Keratinocyte (primary cell): ENCODE data around the gene ANXA11. TPM values are rescaled to one million over a fixed set of nuclear protein-coding genes. Genes with fewer than 3 reads are reported as not detected.

ENCODE experiments used
- DNase-seq: peaks from one replicate; pipeline ENCODE4 v3.0.0-alpha.2; 2011; ENCODE audit warnings: low read depth, missing footprints, low spot score
- FAIRE-seq: peaks from 2 replicates; lab custom pipeline; 2011; peaks lifted over from hg19 to GRCh38; lab: Jason Lieb, UNC
- H2AFZ ChIP-seq: 2 replicates; pipeline ENCODE4 v1.6.0; 2012; ENCODE audit warnings: low read length, control low read depth, inconsistent platforms; ENCODE audit not compliant: control insufficient read depth
- H3K27ac ChIP-seq: 2 replicates; pipeline ENCODE4 v1.5.1; 2011; ENCODE audit warnings: low read length; ENCODE audit not compliant: control insufficient read depth, insufficient read depth
- H3K27me3 ChIP-seq: 3 replicates; pipeline ENCODE4 v1.6.0; 2011; ENCODE audit warnings: low read length; ENCODE audit not compliant: control insufficient read depth, insufficient read depth; ENCODE audit errors: extremely low read depth
- H3K36me3 ChIP-seq, 2 experiments: 2 replicates in 1 of 2; 3 replicates in 1 of 2; pipeline ENCODE4 v1.5.1; 2011; ENCODE audit warnings: low read length in 2 of 2, mild to moderate bottlenecking in 1 of 2; ENCODE audit not compliant: control insufficient read depth in 2 of 2, insufficient read depth in 2 of 2; ENCODE audit errors: extremely low read depth in 1 of 2
- H3K4me1 ChIP-seq: 3 replicates; pipeline ENCODE4 v1.5.1; 2011; ENCODE audit warnings: low read length; ENCODE audit not compliant: control insufficient read depth, insufficient read depth; ENCODE audit errors: extremely low read depth
- H3K4me2 ChIP-seq: 3 replicates; pipeline ENCODE4 v1.6.0; 2011; ENCODE audit warnings: low read depth, low read length; ENCODE audit not compliant: control insufficient read depth, insufficient read depth; ENCODE audit errors: extremely low read depth
- H3K4me3 ChIP-seq, 3 experiments: fragments of 200-600 bp in 1 of 3; sonication (generic) in 1 of 3; 2 replicates in 2 of 3; 3 replicates in 1 of 3; pipeline ENCODE4 v1.5.1; 2011 to 2016; ENCODE audit warnings: low read length in 3 of 3, mild to moderate bottlenecking in 3 of 3, control low read depth in 2 of 3, inconsistent platforms in 1 of 3, low read depth in 1 of 3, mixed read lengths in 1 of 3, mixed run types in 1 of 3, moderate library complexity in 1 of 3; ENCODE audit not compliant: control insufficient read depth in 2 of 3, insufficient read depth in 2 of 3; ENCODE audit errors: extremely low read depth in 1 of 3
- H3K79me2 ChIP-seq: 2 replicates; pipeline ENCODE4 v1.6.0; 2012; ENCODE audit warnings: low read length; ENCODE audit not compliant: control insufficient read depth, insufficient read depth
- H3K9ac ChIP-seq: 3 replicates; pipeline ENCODE4 v1.6.0; 2011; ENCODE audit warnings: low read length; ENCODE audit not compliant: control insufficient read depth, insufficient read depth; ENCODE audit errors: extremely low read depth
- H3K9me1 ChIP-seq: 3 replicates; pipeline ENCODE4 v1.6.0; 2011; ENCODE audit warnings: low read length; ENCODE audit not compliant: control insufficient read depth, insufficient read depth; ENCODE audit errors: extremely low read depth
- H3K9me3 ChIP-seq: 2 replicates; pipeline ENCODE4 v1.5.1; 2012; ENCODE audit warnings: low read depth, low read length; ENCODE audit not compliant: control insufficient read depth
- H4K20me1 ChIP-seq: 3 replicates; pipeline ENCODE4 v1.6.0; 2011; ENCODE audit warnings: low read length; ENCODE audit not compliant: control insufficient read depth, insufficient read depth; ENCODE audit errors: extremely low read depth
- CTCF ChIP-seq, 3 experiments: IDR thresholded peaks in 1 of 3; conservative IDR thresholded peaks in 1 of 3; optimal IDR thresholded peaks in 1 of 3; 2 replicates in 2 of 3; 3 replicates in 1 of 3; pipeline versions ENCODE3 to v1.5.1; 2011; ENCODE audit warnings: low read length in 3 of 3, mild to moderate bottlenecking in 3 of 3, moderate library complexity in 2 of 3, control low read depth in 1 of 3, inconsistent platforms in 1 of 3; ENCODE audit not compliant: insufficient read depth in 2 of 3; ENCODE audit errors: extremely low read depth in 1 of 3
- EZH2 ChIP-seq: IDR thresholded peaks from one replicate; pipeline ENCODE4 v1.6.1; 2012; ENCODE audit warnings: inconsistent platforms, mild to moderate bottlenecking, low read length, moderate library complexity
- dilution Hi-C: fragments of 300-500 bp; cut with MboI; formaldehyde crosslinking; loops from one replicate; pipeline ENCODE4 v1.7.0; 2020; ENCODE audit warnings: low sequenced_read_pairs; ENCODE audit not compliant: extremely low pct_ligation_motif_present
- polyA plus RNA-seq, 5 experiments: library from polyadenylated mRNA; depleted of rRNA in 3 of 5; stranded (reverse) in 3 of 5; stranded (forward) in 1 of 5; unstranded in 1 of 5; fragments of >200 nt; gene quantifications; 1 replicate in 1 of 5; 2 replicates in 3 of 5; 3 replicates in 1 of 5; pipeline versions ENCODE4 v1.2.1 to v1.2.3, GENCODE V29; 2011 to 2012; ENCODE audit warnings: missing spikeins in 2 of 5, low read depth in 1 of 5, low replicate concordance in 1 of 5

The ANXA11 gene
- polyA plus RNA-seq, 1 donor (not counting 4 experiments of a cell fraction or from before 2014, with no cell fraction given): 97.9 TPM

- peaks cover 88% of the 10 kb centered on the region for H3K79me2 ChIP-seq
- no peak for FAIRE-seq
- H3K9ac ChIP-seq: no peak overlapping the region
- peaks cover 16% of the 10 kb centered on the region for H4K20me1 ChIP-seq
- peaks cover 2 to 4% of the 10 kb centered on the region in 2 experiments for H3K36me3 ChIP-seq
- H3K9me1 ChIP-seq: no peaks in the 10 kb centered on the region
- DNase-seq: no peak
- dilution Hi-C loops: no loop called here
- H3K27me3 ChIP-seq: no peaks in the 10 kb centered on the region
- H3K27ac ChIP-seq: no peak overlapping the region
- H3K9me3 ChIP-seq: peaks cover 1% of the 10 kb centered on the region
- no peak overlapping the region for H2AFZ ChIP-seq
- peaks cover 21% of the 10 kb centered on the region for H3K4me1 ChIP-seq
- TF ChIP-seq CTCF (optimal IDR thresholded peaks at IDR 0.05 in 1 of 3, IDR thresholded peaks at IDR 0.05 in 1 of 3, conservative IDR thresholded peaks at IDR 0.05 in 1 of 3; ENCODE audit: extremely low read depth in 1 of 3, insufficient read depth in 2 of 3, low read length in 3 of 3) (no peak), EZH2 (no peak)
- no peak overlapping the region for H3K4me3 ChIP-seq
- H3K4me2 ChIP-seq: no peak overlapping the region
Measured at GRCh38 chr10:80194373-80195045, 10.8 kb downstream of the ANXA11 start.

GRCh38 chr10:80192553-80192952 lies 12.8 kb downstream of the ANXA11 start:
- Histone ChIP-seq H3K4me2 (no peak overlapping the region), H4K20me1 (peaks cover 7% of the 10 kb centered on the region), H3K4me3 (no peak overlapping the region), H3K9me3 (peaks cover 1% of the 10 kb centered on the region), H3K9me1 (no peaks in the 10 kb centered on the region), H3K36me3 (peaks cover 2 to 4% of the 10 kb centered on the region in 2 experiments), H3K9ac (no peak overlapping the region), H3K27me3 (no peaks in the 10 kb centered on the region), H2AFZ (no peak overlapping the region), H3K4me1 (peaks cover 17% of the 10 kb centered on the region), H3K27ac (no peak overlapping the region), H3K79me2 (peaks cover 92% of the 10 kb centered on the region)
- DNase-seq (no peak), FAIRE-seq (no peak)
- dilution Hi-C loops: no loop called here
- TF ChIP-seq EZH2 (no peak), CTCF (optimal IDR thresholded peaks at IDR 0.05 in 1 of 3, IDR thresholded peaks at IDR 0.05 in 1 of 3, conservative IDR thresholded peaks at IDR 0.05 in 1 of 3; ENCODE audit: extremely low read depth in 1 of 3, insufficient read depth in 2 of 3, low read length in 3 of 3) (no peak)
